Smooth muscle cell (in vitro differentiated cells): Measurements from ENCODE around the gene PPL. TPM values are rescaled to one million over a fixed set of nuclear protein-coding genes. Genes with fewer than 3 reads are reported as not detected.

Experiments
- DNase-seq: peaks from one replicate; lab custom pipeline; 2025; ENCODE audit not compliant: unreplicated experiment; lab: John Stamatoyannopoulos, UW
- H2AFZ ChIP-seq: fragments of 200-600 bp; sonication (generic); 2 replicates; pipeline ENCODE4 v1.6.0; 2016; ENCODE audit warnings: antibody characterized with exemption, low read depth, mild to moderate bottlenecking
- H3F3A ChIP-seq: fragments of 200-600 bp; sonication (generic); 2 replicates; pipeline ENCODE4 v1.6.0; 2017; ENCODE audit warnings: antibody characterized with exemption, low read depth
- H3K27ac ChIP-seq: fragments of 200-600 bp; sonication (generic); 2 replicates; pipeline ENCODE4 v1.5.1; 2016; ENCODE audit warnings: low read depth, mild to moderate bottlenecking
- H3K27me3 ChIP-seq: fragments of 200-600 bp; sonication (generic); 2 replicates; pipeline ENCODE4 v1.6.1; 2016; ENCODE audit warnings: low read depth, mild to moderate bottlenecking
- H3K36me3 ChIP-seq: fragments of 200-600 bp; sonication (generic); 2 replicates; pipeline ENCODE4 v1.5.1; 2016; ENCODE audit warnings: low read depth
- H3K4me1 ChIP-seq: fragments of 200-600 bp; sonication (generic); 2 replicates; pipeline ENCODE4 v1.5.1; 2016; ENCODE audit warnings: low read depth
- H3K4me2 ChIP-seq: fragments of 200-600 bp; sonication (generic); 2 replicates; pipeline ENCODE4 v1.6.0; 2016; ENCODE audit warnings: mild to moderate bottlenecking
- H3K4me3 ChIP-seq: fragments of 200-600 bp; sonication (generic); 2 replicates; pipeline ENCODE4 v1.5.1; 2016; ENCODE audit warnings: mild to moderate bottlenecking
- H3K79me2 ChIP-seq: fragments of 200-600 bp; sonication (generic); 2 replicates; pipeline ENCODE4 v1.6.0; 2016; ENCODE audit warnings: low read depth, mild to moderate bottlenecking
- H3K9ac ChIP-seq: fragments of 200-600 bp; sonication (generic); 2 replicates; pipeline ENCODE4 v1.6.0; 2016; ENCODE audit warnings: low read depth
- H3K9me3 ChIP-seq: fragments of 200-600 bp; sonication (generic); replicated peaks from 2 replicates; pipeline ENCODE4 v1.5.1; 2016; ENCODE audit warnings: low read depth
- H4K20me1 ChIP-seq: fragments of 200-600 bp; sonication (generic); 2 replicates; pipeline ENCODE4 v1.6.0; 2016; ENCODE audit warnings: low read depth
- CTCF ChIP-seq: fragments of 200-600 bp; sonication (generic); IDR thresholded peaks from 2 replicates; pipeline ENCODE4 v1.5.1; 2017; ENCODE audit warnings: borderline replicate concordance, mild to moderate bottlenecking, antibody characterized with exemption; ENCODE audit not compliant: insufficient read depth, poor library complexity, severe bottlenecking
- WGBS: methylation state at CpG from one replicate; pipeline ENCODE4 v1.1.7; 2016; ENCODE audit warnings: low lambda C conversion rate; 5-methylcytosine and 5-hydroxymethylcytosine counted together
- polyA plus RNA-seq: library from polyadenylated mRNA; unstranded; fragments of >200 nt; fragmentation: Nextera tagmentation; extraction: Ambion mirVana; gene quantifications from 2 replicates; pipeline ENCODE4 v1.2.1, GENCODE V29; 2016
- total RNA-seq: library from RNA; depleted of rRNA; stranded (reverse); fragments of >200 nt; gene quantifications from 2 replicates; pipeline ENCODE4 v1.2.3, GENCODE V29; 2014

Gene PPL
- total and polyA plus RNA-seq, 2 experiments from 2014 or later: 3.0 to 7.7 TPM

GRCh38 chr16:4839942-4840341, 97.0 kb downstream of the PPL start:
- Histone ChIP-seq H3K27me3 (no peaks in the 10 kb centered on the region), H3K27ac (no peak overlapping the region), H3K79me2 (peaks cover 26% of the 10 kb centered on the region), H3K9me3 (no peaks in the 10 kb centered on the region), H3K4me1 (no peaks in the 10 kb centered on the region), H3K9ac (no peak overlapping the region), H3K36me3 (peaks cover 15% of the 10 kb centered on the region), H4K20me1 (peaks cover 45% of the 10 kb centered on the region), H3F3A (peaks cover 11% of the 10 kb centered on the region), H2AFZ (no peak overlapping the region), H3K4me3 (no peak overlapping the region), H3K4me2 (no peak overlapping the region)
- no peak for TF ChIP-seq CTCF
- no peak for DNase-seq
- WGBS: 95% methylated on average over 5 of the region's 5 CpGs

GRCh38 chr16:4837733-4838501, 99.0 kb downstream of the PPL start:
- 89% methylated on average over 13 of the region's 13 CpGs for WGBS
- no peaks in the 10 kb centered on the region for H3K9me3 ChIP-seq
- H3K36me3 ChIP-seq: peaks cover 8% of the 10 kb centered on the region
- no peak for TF ChIP-seq CTCF
- H3K9ac ChIP-seq: no peak overlapping the region
- peaks cover 55% of the 10 kb centered on the region for H4K20me1 ChIP-seq
- DNase-seq: no peak
- no peak overlapping the region for H3K4me2 ChIP-seq
- peaks cover 11% of the 10 kb centered on the region for H3F3A ChIP-seq
- no peaks in the 10 kb centered on the region for H3K4me1 ChIP-seq
- no peak overlapping the region for H3K27ac ChIP-seq
- H2AFZ ChIP-seq: no peak overlapping the region
- H3K79me2 ChIP-seq: peaks cover 14% of the 10 kb centered on the region
- no peaks in the 10 kb centered on the region for H3K27me3 ChIP-seq
- H3K4me3 ChIP-seq: no peak overlapping the region

- Histone ChIP-seq H3K4me2 (no peak overlapping the region), H3K9ac (no peak overlapping the region), H3K79me2 (peaks cover 14% of the 10 kb centered on the region), H3K27ac (no peak overlapping the region), H3K36me3 (peaks cover 13% of the 10 kb centered on the region), H3K4me1 (no peaks in the 10 kb centered on the region), H3F3A (peaks cover 11% of the 10 kb centered on the region), H3K4me3 (no peak overlapping the region), H3K27me3 (no peaks in the 10 kb centered on the region), H4K20me1 (peaks cover 54% of the 10 kb centered on the region), H2AFZ (no peak overlapping the region), H3K9me3 (no peaks in the 10 kb centered on the region)
- DNase-seq: no peak
- TF ChIP-seq CTCF: no peak
- WGBS: 100% methylated on average over 2 of the region's 2 CpGs
Measured at GRCh38 chr16:4836727-4837126, 100.2 kb downstream of the PPL start.

- no peak overlapping the region for H3K27ac ChIP-seq
- H2AFZ ChIP-seq: no peak overlapping the region
- DNase-seq: no peak
- peaks cover 14% of the 10 kb centered on the region for H3K79me2 ChIP-seq
- no peak overlapping the region for H3K4me3 ChIP-seq
- no peak overlapping the region for H3K4me2 ChIP-seq
- H3K9me3 ChIP-seq: no peaks in the 10 kb centered on the region
- no peaks in the 10 kb centered on the region for H3F3A ChIP-seq
- H3K4me1 ChIP-seq: no peaks in the 10 kb centered on the region
- TF ChIP-seq CTCF: no peak
- WGBS: 100% methylated on average over 1 of the region's 1 CpG
- H3K9ac ChIP-seq: no peak overlapping the region
- peaks cover 17% of the 10 kb centered on the region for H3K36me3 ChIP-seq
- H3K27me3 ChIP-seq: no peaks in the 10 kb centered on the region
- peaks cover 37% of the 10 kb centered on the region for H4K20me1 ChIP-seq
Measured at GRCh38 chr16:4833584-4833983, 103.4 kb downstream of the PPL start.
